HG02870 (cell line): ENCODE data around the gene ADSS1.

Experiments used
- ATAC-seq: cut with Tn5 transposase; IDR thresholded peaks from one replicate; pipeline ENCODE4 v1.9.1; 2021; ENCODE audit warnings: mild to moderate bottlenecking, moderate library complexity; ENCODE audit not compliant: unreplicated experiment

Gene ADSS1

DNA sequence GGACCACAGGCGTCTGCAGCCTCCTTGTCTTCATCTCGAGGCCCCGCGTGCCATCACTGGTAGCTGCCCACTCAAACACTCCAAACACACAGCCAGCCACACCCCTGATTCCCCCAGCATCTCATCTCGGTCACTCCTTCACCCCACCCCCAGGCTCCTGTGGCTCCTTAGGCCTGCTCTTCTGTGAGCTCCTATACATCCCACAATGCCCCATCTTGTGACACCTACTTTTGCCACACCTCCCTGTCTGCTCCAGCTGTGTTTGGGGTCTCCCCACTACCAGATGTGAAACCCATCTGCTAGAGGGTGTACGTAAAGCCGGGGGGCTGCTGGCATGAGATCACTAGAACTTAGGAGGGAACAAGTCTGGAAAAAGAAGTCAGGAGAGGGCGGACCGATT is 67.4 kb downstream of the ADSS1 start:
- ATAC-seq: no peak

DNA sequence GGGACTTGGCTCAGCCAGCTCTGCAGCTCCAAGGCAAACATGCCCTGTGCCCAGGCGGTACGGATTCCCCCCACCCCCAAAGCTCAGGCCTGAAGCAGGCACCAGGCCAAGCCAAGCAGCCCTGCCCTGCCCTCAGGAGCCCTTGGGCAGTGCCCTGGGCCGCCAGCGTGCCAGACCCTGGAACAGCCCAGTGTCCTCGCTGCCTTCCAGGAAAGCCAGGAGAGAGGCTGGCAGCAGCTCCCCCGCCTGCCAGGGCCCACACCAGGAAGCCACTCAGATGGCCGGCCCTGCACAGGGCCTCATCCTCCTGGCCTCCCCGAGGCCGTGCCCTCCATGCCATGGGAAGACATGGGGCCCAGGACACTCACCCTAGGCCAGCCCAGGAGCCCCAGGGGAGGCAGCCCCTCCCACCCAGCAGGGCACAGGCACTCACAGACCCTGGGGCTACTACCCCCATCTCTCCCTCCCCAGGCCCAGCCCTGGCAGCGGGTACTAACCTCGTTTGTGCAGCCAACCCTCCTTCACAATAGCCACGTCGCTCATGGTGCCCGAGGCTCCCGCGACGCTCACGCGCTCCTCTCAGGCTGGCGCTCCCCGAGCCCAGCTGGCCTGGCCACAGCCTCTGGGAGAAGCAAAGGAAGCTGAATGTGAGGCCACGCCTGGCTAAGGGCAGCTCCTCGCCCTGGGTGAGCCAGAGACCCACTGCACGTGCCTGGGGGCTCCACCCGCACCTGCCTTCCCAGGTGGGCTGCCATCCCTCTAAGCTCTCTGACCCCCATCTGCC is 68.3 kb downstream of the ADSS1 start:
- ATAC-seq: no peak

DNA sequence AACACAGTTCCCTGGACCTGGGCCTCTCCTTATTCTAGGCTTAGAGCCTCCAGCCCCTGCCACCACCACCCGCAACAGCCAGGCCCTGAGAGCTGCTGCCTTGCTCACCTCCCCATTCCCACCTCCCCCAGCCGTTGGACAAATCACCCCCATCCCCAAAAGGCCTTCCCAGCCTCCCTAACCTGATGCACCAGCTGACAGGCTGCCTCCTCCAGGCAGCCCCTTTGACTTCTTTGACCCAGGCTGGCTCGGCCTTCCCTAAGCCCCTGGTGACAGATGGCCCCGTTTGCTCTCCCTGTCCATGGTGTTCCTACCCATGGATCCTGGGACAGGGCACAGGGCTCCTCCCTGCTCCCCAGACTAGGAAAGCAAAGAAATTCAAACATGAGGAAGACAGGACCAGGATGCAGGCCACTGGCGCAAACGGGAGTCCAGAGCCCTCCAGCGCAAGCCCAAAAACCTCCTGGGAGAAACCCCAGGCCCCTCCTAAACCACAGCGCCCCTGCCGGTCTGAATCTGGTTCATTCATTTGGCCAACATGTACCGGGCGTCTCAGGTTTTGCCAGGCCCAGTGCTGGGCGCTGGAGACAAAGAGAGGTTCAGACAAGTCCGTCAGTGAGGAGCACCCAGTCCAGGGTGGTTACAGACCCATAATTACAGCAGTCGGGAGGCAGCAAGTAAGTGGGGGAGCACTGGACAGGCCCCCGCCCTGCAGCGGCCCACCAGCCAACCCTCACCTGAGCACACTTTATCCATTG is 69.1 kb downstream of the ADSS1 start:
- no peak for ATAC-seq

DNA sequence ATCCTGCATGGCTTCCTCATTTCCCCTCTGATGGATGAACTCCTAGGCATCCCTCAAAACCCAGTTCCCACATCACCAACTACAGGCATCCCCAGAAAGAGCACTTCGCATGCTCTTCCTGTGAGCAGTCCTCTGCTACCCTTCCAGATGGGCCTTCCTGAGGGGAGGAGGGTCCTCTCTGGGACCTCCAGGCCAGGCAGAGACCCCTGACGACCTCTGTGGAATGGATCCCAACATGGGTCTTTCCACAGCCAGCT is 69.6 kb downstream of the ADSS1 start:
- no peak for ATAC-seq

DNA sequence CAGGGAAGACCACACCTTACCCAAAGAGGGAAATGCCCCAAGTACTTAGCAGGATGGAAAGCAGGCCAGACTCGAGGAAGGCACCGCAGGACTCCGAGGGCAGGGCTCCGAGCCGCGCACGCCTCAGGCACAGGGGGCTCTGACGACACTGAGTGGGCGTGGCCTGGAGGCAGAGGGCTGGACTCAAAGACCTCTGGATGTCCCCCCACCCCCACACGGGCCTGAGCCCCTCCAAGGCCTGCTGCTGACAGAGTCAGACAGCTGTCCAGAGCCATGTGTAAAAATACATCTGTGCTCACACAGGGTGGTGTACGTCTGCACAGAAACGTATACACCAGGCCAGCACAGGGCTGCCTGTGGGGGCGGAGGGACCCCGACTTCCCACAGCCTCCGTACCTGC is 70.1 kb downstream of the ADSS1 start:
- no peak for ATAC-seq

- ATAC-seq: no peak
Measured at GRCh38 chr14:104794631-104794992, 70.6 kb downstream of the ADSS1 start.

DNA sequence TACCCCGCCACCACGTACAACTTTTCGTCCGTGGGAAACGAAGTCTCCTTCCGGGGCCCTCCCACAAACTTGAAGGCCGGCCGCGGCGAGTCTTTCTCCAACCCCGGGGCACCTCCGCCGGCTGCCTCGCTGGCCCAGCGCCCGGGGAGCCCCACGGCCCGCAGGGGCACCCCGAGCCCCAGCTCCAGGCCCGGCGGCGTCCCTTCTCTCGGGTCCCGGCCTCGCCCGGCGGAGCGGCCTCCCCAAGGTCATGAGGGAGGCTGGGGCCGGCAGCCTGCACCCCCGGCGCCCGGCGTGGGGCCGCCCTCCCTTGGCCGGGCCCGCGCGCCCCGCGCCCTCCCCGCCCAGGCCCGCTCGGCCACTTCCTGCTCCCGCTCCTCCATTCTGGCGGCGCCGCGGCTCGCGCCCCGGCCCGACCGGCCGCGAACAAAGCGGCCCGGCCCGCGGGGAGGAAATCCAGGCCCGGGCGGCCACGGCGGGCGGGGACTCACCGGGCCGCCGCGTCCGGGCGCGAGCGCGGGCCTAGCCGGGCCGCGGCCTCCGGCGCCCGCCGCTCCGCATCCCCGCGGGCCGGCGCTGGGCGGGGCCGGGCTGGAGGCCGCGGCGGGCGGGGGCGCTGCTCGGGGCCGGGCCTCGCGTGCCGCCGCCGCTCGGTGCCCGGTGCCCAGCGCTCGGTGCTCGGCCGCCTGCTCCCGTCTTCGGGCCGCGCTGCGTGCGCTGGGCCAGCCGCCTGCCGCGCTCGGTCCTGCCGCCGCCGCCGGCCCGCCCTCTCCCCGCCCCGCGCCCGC is 71.2 kb downstream of the ADSS1 start, which contains the start of gene AKT1:
Gene AKT1 (minus strand): TSS at position 756 of the 788 bp plus-strand sequence. CDS start 3,105 bp downstream, outside the sequence.
- no peak for ATAC-seq

DNA sequence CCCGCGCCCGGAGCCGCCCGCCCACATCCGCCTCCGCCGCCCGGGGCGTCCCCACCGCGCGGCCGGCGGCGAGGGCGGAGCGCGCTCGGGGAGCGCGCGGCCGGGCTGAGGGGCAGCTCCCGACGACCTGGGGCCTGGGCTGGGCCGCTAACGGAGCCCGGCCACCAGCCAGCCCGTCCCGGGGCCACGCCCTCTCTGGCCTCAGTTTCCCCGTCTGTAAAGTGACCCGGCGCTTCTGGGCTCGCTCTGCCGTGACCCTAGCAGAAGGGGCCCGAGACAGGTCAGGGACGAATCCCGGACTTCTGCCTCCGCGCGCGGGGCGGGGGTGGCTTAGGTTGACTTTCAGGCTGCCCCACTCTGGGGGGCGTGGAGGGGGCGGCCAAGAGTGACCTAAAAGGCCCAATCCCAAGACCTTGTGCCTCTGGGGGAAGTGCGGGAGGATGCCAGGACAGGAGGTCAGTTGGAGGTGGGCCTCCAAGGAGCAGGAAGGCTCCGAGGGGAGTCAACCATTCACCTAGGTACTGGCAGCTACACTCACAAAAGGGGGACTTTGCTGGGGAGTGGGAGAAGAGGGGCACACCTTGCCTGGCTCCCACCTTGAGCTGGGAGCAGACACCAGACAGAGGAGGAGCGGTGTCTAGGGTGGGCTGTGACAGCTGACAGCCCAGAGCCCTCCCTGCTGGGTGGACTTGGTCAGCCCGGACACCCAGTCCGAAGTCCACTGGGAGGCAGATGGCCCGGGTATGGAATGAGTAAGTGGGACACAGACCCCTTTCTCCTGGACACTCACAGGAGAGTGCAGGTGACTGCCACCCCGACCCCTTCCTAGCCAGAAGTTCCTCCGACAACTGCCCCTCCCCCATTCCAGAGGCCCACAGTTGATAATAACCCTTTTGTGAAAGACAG is 72.0 kb downstream of the ADSS1 start:
- no peak for ATAC-seq

DNA sequence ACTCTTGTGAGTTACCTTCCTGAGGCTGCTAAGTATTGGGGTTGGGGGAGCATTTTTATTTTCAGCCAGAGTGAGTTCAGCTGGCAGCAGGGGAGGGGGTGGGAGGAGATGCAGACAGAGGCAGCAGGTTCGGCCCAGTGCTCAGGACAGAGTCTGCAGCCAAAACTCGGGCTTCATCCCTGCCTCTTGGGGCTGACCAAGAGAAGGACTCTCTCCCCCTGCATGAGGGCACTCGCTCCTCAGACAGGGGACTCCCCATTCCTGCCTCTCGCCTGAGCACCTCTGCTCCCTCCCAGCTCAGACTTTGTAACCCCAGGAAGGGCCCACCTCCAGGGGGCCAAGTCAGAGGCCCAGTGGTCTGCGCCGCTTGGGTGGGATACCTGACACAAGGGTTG is 72.7 kb downstream of the ADSS1 start:
- no peak for ATAC-seq
